HFFc6 (cell line): ENCODE data around the gene HDAC2. TPM values are rescaled to one million over a fixed set of nuclear protein-coding genes. Genes with fewer than 3 reads are reported as not detected.
A peak's percentile ranks its signal among the peaks of the same experiment; 100 is the strongest.
"Not testable (repeated sequence)": the region's sequence is repeated elsewhere in the genome, so short reads cannot be mapped to it uniquely, and the experiment has no call there.

Experiments used
- DNase-seq: peaks from one replicate; pipeline ENCODE4 v3.0.0-alpha.2; 2018
- H3K27ac Mint-ChIP-seq: 2 replicates; pipeline ENCODE4 v1.8.0; 2020; ENCODE audit warnings: mild to moderate bottlenecking, mixed read lengths
- H3K27me3 Mint-ChIP-seq: 2 replicates; pipeline ENCODE4 v1.8.0; 2021; ENCODE audit warnings: mild to moderate bottlenecking, moderate library complexity, mixed read lengths; ENCODE audit not compliant: insufficient read depth
- H3K36me3 Mint-ChIP-seq: 2 replicates; pipeline ENCODE4 v1.8.0; 2021; ENCODE audit warnings: low read depth, mixed read lengths
- H3K4me1 Mint-ChIP-seq: 2 replicates; pipeline ENCODE4 v1.8.0; 2020; ENCODE audit warnings: low read depth, mixed read lengths
- H3K4me3 Mint-ChIP-seq: 2 replicates; pipeline ENCODE4 v1.8.0; 2020; ENCODE audit warnings: mild to moderate bottlenecking, moderate library complexity, mixed read lengths
- H3K9me3 Mint-ChIP-seq: 2 replicates; pipeline ENCODE4 v1.8.0; 2020; ENCODE audit warnings: mild to moderate bottlenecking, mixed read lengths
- total RNA-seq, 6 experiments: library from RNA; stranded (reverse); fragmentation: NEBNext Ultra II Directional; extraction: Animal tissue kit (Norgen Biotek cat#: 25700); gene quantifications; 2 replicates in 1 of 6; 3 replicates in 5 of 6; pipeline ENCODE4 v1.2.3, GENCODE V29; 2021
- TF ChIP-seq, protein P1 (sequence below): fragments of 200-600 bp; sonication (generic); IDR thresholded peaks from 2 replicates; pipeline ENCODE4 v1.5.0; 2021; ENCODE audit warnings: antibody characterized with exemption, mild to moderate bottlenecking

HDAC2 gene
- total RNA-seq, 6 experiments from 2014 or later: 85.8 to 108 (median 103) TPM

DNA sequence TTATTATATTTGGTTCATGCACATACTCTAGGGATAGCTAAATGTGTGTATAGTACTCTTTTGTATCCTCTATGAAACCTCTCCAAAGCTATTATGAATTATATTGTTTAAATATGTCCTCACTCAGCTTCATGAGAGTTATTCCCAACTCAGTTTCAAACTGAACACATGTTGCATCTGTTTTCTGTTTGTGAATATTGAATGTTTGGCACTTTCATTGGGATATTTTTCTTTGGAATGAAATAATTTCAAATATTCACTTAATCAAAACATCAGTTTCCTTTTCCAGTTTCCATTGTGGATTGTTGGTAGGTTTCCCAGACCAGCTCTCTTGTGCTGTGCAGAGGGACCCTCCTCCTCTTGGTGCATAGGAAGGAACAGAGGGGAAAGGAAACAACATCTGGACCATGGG, 46.6 kb downstream of the HDAC2 start:
- H3K4me3 Mint-ChIP-seq: no peak overlapping the region
- TF ChIP-seq, protein P1, sequence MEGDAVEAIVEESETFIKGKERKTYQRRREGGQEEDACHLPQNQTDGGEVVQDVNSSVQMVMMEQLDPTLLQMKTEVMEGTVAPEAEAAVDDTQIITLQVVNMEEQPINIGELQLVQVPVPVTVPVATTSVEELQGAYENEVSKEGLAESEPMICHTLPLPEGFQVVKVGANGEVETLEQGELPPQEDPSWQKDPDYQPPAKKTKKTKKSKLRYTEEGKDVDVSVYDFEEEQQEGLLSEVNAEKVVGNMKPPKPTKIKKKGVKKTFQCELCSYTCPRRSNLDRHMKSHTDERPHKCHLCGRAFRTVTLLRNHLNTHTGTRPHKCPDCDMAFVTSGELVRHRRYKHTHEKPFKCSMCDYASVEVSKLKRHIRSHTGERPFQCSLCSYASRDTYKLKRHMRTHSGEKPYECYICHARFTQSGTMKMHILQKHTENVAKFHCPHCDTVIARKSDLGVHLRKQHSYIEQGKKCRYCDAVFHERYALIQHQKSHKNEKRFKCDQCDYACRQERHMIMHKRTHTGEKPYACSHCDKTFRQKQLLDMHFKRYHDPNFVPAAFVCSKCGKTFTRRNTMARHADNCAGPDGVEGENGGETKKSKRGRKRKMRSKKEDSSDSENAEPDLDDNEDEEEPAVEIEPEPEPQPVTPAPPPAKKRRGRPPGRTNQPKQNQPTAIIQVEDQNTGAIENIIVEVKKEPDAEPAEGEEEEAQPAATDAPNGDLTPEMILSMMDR: no peak
- DNase-seq: no peak

GRCh38 chr6:113923526-113923925, 47.4 kb downstream of the HDAC2 start:
- no peaks in the 10 kb centered on the region for H3K4me1 Mint-ChIP-seq
- TF ChIP-seq, protein P1: no peak
- H3K27ac Mint-ChIP-seq: no peak overlapping the region
- no peak overlapping the region for H3K4me3 Mint-ChIP-seq
- no peak for DNase-seq
- no peaks in the 10 kb centered on the region; the same call in 1 of the 2 replicates for H3K27me3 Mint-ChIP-seq
- no peaks in the 10 kb centered on the region for H3K9me3 Mint-ChIP-seq
- H3K36me3 Mint-ChIP-seq: no peaks in the 10 kb centered on the region

More for the DNA sequence above, 46.6 kb downstream of the HDAC2 start:
- Mint-ChIP-seq H3K9me3 (peaks cover 2% of the 10 kb centered on the region), H3K4me1 (no peaks in the 10 kb centered on the region), H3K36me3 (peaks cover 2% of the 10 kb centered on the region), H3K27ac (no peak overlapping the region), H3K27me3 (no peaks in the 10 kb centered on the region; the same call in 1 of the 2 replicates)

DNA sequence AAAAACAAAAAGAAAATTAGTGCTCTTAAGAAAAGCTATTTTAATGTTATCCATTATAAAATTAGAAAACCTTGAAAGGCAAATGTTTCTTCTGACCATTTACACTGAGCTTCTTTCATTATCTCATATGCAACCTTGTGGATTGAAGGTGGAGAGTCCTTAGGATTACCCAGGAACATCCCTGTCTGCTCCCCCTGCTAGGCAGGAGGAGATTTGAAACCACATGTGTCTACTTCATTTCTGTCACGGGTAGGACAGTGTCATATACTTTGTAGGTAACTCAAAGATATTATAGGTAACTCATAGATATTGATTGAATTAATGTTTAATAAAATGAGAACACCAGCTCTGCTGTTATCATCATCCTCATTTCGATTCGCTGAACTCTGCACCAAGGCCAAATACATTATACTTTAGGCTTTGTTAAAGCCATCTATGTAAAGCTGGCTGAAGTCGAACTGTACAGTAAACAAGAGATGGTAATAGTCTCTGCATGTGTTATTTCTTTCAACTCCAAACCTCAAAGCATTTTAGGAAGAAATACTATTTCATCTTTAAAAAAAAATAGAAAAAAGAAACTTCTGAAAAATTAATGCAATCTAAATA, 49.5 kb downstream of the HDAC2 start:
- H3K27me3 Mint-ChIP-seq: no peaks in the 10 kb centered on the region
- no peaks in the 10 kb centered on the region for H3K4me1 Mint-ChIP-seq
- no peak for DNase-seq
- H3K36me3 Mint-ChIP-seq: no peaks in the 10 kb centered on the region
- H3K9me3 Mint-ChIP-seq: no peaks in the 10 kb centered on the region
- TF ChIP-seq, protein P1: no peak
- H3K4me3 Mint-ChIP-seq: no peak overlapping the region
- no peak overlapping the region for H3K27ac Mint-ChIP-seq

DNA sequence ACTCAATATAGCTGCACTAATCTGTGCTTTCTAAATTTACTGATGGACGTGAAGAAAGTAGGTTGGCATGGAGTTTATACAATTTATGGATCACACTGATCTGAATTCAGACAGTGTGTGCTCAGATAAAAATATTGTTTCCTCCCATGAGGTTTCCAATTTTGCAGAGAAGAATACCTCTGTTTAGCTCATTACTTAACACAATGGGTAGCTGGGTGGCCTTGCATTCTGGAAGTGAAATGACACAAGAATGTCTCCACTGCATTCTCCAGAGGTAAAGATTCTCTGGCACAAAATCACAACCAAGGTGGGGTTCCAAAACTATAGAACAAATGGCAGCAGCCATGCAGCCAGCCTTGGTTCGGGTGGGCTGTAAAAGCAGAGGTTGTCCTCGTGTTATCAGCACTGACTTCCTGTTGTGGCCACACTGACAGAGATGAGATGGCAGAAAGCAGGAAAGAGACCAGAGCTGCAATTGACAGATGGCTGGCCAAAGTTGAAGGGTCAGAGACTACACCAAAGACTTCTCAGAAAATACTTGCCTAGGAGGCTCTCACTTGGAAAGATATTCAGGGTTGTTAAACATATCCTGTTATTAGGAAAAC, 50.2 kb downstream of the HDAC2 start:
- no peak overlapping the region for H3K27ac Mint-ChIP-seq
- peaks cover 1% of the 10 kb centered on the region; the same call in 1 of the 2 replicates for H3K4me1 Mint-ChIP-seq
- no peak overlapping the region for H3K4me3 Mint-ChIP-seq
- no peaks in the 10 kb centered on the region for H3K27me3 Mint-ChIP-seq
- no peaks in the 10 kb centered on the region for H3K9me3 Mint-ChIP-seq
- DNase-seq: no peak
- TF ChIP-seq, protein P1: no peak
- H3K36me3 Mint-ChIP-seq: no peaks in the 10 kb centered on the region

GRCh38 chr6:113910285-113910684, 60.7 kb downstream of the HDAC2 start:
- H3K9me3 Mint-ChIP-seq, DNase-seq, H3K36me3 Mint-ChIP-seq, H3K4me3 Mint-ChIP-seq, H3K27me3 Mint-ChIP-seq, H3K27ac Mint-ChIP-seq: not testable (repeated sequence)
- peaks cover 15% of the 10 kb centered on the region for H3K4me1 Mint-ChIP-seq

GRCh38 chr6:113909224-113909856, 61.6 kb downstream of the HDAC2 start:
- H3K27me3 Mint-ChIP-seq: peaks cover 3% of the 10 kb centered on the region
- no peaks in the 10 kb centered on the region for H3K36me3 Mint-ChIP-seq
- no peak overlapping the region for H3K27ac Mint-ChIP-seq
- peak overlapping the region; percentile 45; the same call in 1 of the 2 replicates for H3K4me3 Mint-ChIP-seq
- peak; percentile 65 for DNase-seq
- peaks cover 10% of the 10 kb centered on the region for H3K4me1 Mint-ChIP-seq
- peaks cover 4% of the 10 kb centered on the region; the same call in 1 of the 2 replicates for H3K9me3 Mint-ChIP-seq
- TF ChIP-seq, protein P1: peak; percentile 97
